K562 (cell line): Measurements from ENCODE around the gene PRKACA. TPM values are rescaled to one million over a fixed set of nuclear protein-coding genes. Genes with fewer than 3 reads are reported as not detected.

Experiments used
- CREB5 ChIP-seq: fragments of 250-450 bp; sonication (Bioruptor Pico); IDR thresholded peaks from 2 replicates; pipeline ENCODE4 v1.5.0; 2020; ENCODE audit warnings: mild to moderate bottlenecking
- E4F1 ChIP-seq: fragments of 250-450 bp; sonication (Bioruptor Pico); IDR thresholded peaks from 2 replicates; pipeline ENCODE4 v1.5.0; 2021; ENCODE audit warnings: mild to moderate bottlenecking, borderline replicate concordance
- MED1 ChIP-seq: sonication (generic); formaldehyde crosslinking; IDR thresholded peaks from 2 replicates; pipeline ENCODE4 v1.8.1; 2023; ENCODE audit warnings: missing genetic modification reagents, borderline replicate concordance
- NCOR1 ChIP-seq: fragments of 450-650 bp; IDR thresholded peaks from 2 replicates; pipeline ENCODE4 v1.6.1; 2016; ENCODE audit warnings: mild to moderate bottlenecking, moderate library complexity
- NEUROD1 ChIP-seq: fragments of 150-350 bp; IDR thresholded peaks from 2 replicates; pipeline ENCODE4 v1.6.1; 2014; ENCODE audit warnings: borderline replicate concordance, low read length, low read depth; ENCODE audit not compliant: partially characterized antibody
- SIN3B ChIP-seq: fragments of 450-650 bp; IDR thresholded peaks from 2 replicates; pipeline ENCODE4 v1.6.1; 2017; ENCODE audit warnings: low read depth, mild to moderate bottlenecking, moderate library complexity
- TEAD1 ChIP-seq, 2 experiments: fragments of 450-650 bp in 1 of 2; sonication (generic) in 1 of 2; formaldehyde crosslinking; IDR thresholded peaks; 2 replicates each; pipeline versions ENCODE4 v1.4.0 to v1.8.0; 2020 to 2022; ENCODE audit warnings: mild to moderate bottlenecking in 2 of 2, missing genetic modification reagents in 1 of 2
- ZBTB34 ChIP-seq: fragments of 250-450 bp; sonication (Bioruptor Pico); IDR thresholded peaks from 2 replicates; pipeline ENCODE4 v1.8.0; 2021; ENCODE audit warnings: mild to moderate bottlenecking, moderate library complexity
- ZBTB40 ChIP-seq, 2 experiments: fragments of 450-650 bp in 1 of 2; sonication (generic) in 1 of 2; formaldehyde crosslinking in 1 of 2; IDR thresholded peaks; 2 replicates each; pipeline versions ENCODE4 v1.7.1 to v1.9.0; 2016 to 2022; ENCODE audit warnings: inconsistent platforms in 1 of 2, mild to moderate bottlenecking in 1 of 2, missing genetic modification reagents in 1 of 2
- polyA plus RNA-seq, 8 experiments: library from polyadenylated mRNA; depleted of rRNA in 4 of 8; stranded (reverse) in 5 of 8; unstranded in 3 of 8; fragments of >200 nt; fragmentation: Nextera tagmentation in 2 of 8; fragmentation: Illumina TruSeq in 1 of 8; extraction: Ambion mirVana in 2 of 8; extraction: Trizol in 1 of 8; gene quantifications; 2 replicates each; pipeline versions ENCODE4 v1.2.1 to v1.2.3, GENCODE V29; 2011 to 2014; ENCODE audit warnings: inconsistent platforms in 1 of 8, missing spikeins in 1 of 8
- total RNA-seq, 7 experiments: library from RNA; depleted of rRNA in 6 of 7; stranded (reverse); fragments of >200 nt in 6 of 7; fragmentation: Illumina TruSeq in 2 of 7; extraction: Trizol in 2 of 7; gene quantifications; 2 replicates each; pipeline versions ENCODE4 v1.2.1 to v1.2.3, GENCODE V29; 2011 to 2021; ENCODE audit warnings: low replicate concordance in 1 of 7

Gene PRKACA
- total and polyA plus RNA-seq, 9 of the 15 experiments (the other 6 are each of a cell fraction or from before 2014, with no cell fraction given): 1.2 to 63.1 (median 13.0) TPM

GRCh38 chr19:14142262-14143190 is 25.0 kb upstream of the PRKACA start (continued):
- TF ChIP-seq CREB5: no peak
- TF ChIP-seq NEUROD1: no peak
- TF ChIP-seq MED1: no peak
- TF ChIP-seq E4F1: no peak
- TF ChIP-seq TEAD1 (CRISPR knock-in tag; IDR thresholded peaks at IDR 0.05): peak; percentile 13 to 26; a peak in 1 of 4 replicates
- no peak for TF ChIP-seq SIN3B
- TF ChIP-seq NCOR1: peak; percentile 90
- TF ChIP-seq ZBTB34 (CRISPR knock-in tag): no peak
- no peak for TF ChIP-seq ZBTB40 (IDR thresholded peaks at IDR 0.05)
- TF ChIP-seq ZBTB40 (CRISPR knock-in tag; IDR thresholded peaks at IDR 0.05): no peak
